ENCODE results near the gene PPP3CA. TPM values are rescaled to one million over a fixed set of nuclear protein-coding genes. Genes with fewer than 3 reads are reported as not detected.
A peak's percentile ranks its signal among the peaks of the same experiment; 100 is the strongest.

Gene PPP3CA
- total RNA-seq, 1 donor from 2014 or later: 29.9 TPM

DNA sequence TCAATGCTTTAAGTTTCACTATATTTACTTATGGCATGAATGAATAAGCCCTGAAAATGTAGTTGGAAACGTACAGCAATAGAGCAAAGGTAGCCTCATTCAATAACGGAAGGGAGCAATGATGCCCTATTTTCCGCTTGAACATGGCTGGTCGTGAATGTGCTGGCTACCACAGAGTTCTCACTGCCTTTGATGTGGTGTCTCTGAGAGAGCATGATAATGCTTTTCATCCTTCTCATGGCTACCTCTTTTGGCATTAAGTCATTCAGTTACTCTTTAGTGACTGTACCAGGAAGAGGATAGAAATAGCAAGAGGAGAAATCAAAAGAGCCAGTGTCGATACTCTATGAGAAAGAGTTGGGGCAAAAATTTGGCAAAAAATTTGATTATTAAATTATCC is 308.0 kb downstream of the PPP3CA start:
- no peaks in the 10 kb centered on the region for H3K9me3 Mint-ChIP-seq (ENCODE audit: unreplicated experiment)
- no peak overlapping the region for H3K27ac Mint-ChIP-seq (ENCODE audit: unreplicated experiment)
- H3K36me3 Mint-ChIP-seq (ENCODE audit: unreplicated experiment): no peaks in the 10 kb centered on the region
- no peak overlapping the region for H3K4me3 Mint-ChIP-seq (ENCODE audit: unreplicated experiment)
- DNase-seq: no peak
- peaks cover 6% of the 10 kb centered on the region for H3K4me1 Mint-ChIP-seq (ENCODE audit: low read depth, unreplicated experiment)
- no peaks in the 10 kb centered on the region for H3K27me3 Mint-ChIP-seq (ENCODE audit: unreplicated experiment)
- TF ChIP-seq, protein P1, sequence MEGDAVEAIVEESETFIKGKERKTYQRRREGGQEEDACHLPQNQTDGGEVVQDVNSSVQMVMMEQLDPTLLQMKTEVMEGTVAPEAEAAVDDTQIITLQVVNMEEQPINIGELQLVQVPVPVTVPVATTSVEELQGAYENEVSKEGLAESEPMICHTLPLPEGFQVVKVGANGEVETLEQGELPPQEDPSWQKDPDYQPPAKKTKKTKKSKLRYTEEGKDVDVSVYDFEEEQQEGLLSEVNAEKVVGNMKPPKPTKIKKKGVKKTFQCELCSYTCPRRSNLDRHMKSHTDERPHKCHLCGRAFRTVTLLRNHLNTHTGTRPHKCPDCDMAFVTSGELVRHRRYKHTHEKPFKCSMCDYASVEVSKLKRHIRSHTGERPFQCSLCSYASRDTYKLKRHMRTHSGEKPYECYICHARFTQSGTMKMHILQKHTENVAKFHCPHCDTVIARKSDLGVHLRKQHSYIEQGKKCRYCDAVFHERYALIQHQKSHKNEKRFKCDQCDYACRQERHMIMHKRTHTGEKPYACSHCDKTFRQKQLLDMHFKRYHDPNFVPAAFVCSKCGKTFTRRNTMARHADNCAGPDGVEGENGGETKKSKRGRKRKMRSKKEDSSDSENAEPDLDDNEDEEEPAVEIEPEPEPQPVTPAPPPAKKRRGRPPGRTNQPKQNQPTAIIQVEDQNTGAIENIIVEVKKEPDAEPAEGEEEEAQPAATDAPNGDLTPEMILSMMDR (IDR thresholded peaks at IDR 0.05; ENCODE audit: partially characterized antibody, unreplicated experiment): no peak

DNA sequence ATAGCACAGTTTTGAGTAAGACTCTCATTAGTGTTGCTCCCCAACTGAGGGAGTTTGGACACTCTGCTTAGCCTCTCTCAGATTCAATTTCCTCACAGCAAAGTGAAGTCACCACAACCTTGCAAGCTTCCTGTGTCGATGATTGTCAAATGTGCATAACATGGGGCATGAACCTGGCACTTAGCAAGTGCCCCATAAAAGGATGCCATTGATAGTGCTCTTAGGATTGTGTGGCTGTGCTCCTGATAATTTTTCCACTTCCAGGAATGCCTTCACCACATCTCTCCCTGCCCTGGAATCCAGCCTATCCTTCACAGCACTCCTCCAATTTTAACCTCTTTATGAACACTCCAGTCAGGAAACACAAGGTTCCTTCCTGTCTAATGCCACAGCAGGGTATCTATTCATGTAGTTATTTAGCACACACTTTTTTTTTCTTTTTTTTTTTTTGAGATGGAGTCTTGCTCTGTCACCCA is 309.4 kb downstream of the PPP3CA start:
- Mint-ChIP-seq H3K27ac (ENCODE audit: unreplicated experiment) (no peak overlapping the region), H3K9me3 (ENCODE audit: unreplicated experiment) (peaks cover 3% of the 10 kb centered on the region), H3K4me1 (ENCODE audit: low read depth, unreplicated experiment) (peaks cover 6% of the 10 kb centered on the region), H3K4me3 (ENCODE audit: unreplicated experiment) (no peak overlapping the region), H3K27me3 (ENCODE audit: unreplicated experiment) (no peaks in the 10 kb centered on the region), H3K36me3 (ENCODE audit: unreplicated experiment) (no peaks in the 10 kb centered on the region)
- TF ChIP-seq, protein P1 (IDR thresholded peaks at IDR 0.05; ENCODE audit: partially characterized antibody, unreplicated experiment): no peak
- DNase-seq: no peak

DNA sequence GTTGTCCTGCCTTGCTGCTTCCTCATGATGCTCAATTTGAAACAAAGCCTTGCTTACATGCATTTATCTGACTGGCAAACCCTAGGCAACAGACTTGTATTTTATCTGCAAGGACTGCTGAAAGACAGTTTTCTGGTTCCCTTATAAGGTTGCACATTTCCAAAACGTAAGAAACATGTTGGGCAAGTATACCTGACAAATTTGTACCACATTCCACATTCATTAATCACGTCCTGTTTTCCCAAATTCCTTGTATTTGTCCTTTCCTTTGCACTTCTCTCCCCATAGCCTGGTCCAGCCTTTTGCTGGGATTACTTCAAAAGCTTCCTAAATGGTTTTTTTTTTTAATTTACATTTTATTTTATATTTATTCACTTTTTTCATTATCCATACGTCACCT is 310.1 kb downstream of the PPP3CA start:
- Mint-ChIP-seq H3K36me3 (ENCODE audit: unreplicated experiment) (no peaks in the 10 kb centered on the region), H3K4me1 (ENCODE audit: low read depth, unreplicated experiment) (peaks cover 1% of the 10 kb centered on the region), H3K27me3 (ENCODE audit: unreplicated experiment) (no peaks in the 10 kb centered on the region), H3K9me3 (ENCODE audit: unreplicated experiment) (peaks cover 3% of the 10 kb centered on the region), H3K4me3 (ENCODE audit: unreplicated experiment) (no peak overlapping the region), H3K27ac (ENCODE audit: unreplicated experiment) (no peak overlapping the region)
- TF ChIP-seq, protein P1 (IDR thresholded peaks at IDR 0.05; ENCODE audit: partially characterized antibody, unreplicated experiment): no peak
- no peak for DNase-seq

DNA sequence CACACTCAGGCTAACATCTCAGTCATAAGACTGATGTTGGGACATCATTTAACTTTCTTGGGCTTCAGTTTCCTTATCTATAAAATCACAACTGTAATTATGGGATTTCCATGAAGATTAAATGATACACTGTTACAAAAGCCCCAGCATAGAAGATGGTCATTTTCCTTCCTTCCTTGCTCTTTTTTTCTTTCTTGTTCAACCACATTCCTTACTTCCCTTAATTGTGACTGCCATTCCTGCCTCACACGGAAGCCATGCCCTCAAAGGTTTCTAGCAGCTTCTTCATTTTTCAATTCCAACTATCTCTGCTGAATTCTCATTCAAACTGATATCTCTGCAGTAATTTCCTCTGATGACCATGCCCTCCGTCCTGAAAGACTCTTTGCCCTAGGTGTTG is 311.8 kb downstream of the PPP3CA start:
- H3K9me3 Mint-ChIP-seq (ENCODE audit: unreplicated experiment): peaks cover 3% of the 10 kb centered on the region
- no peaks in the 10 kb centered on the region for H3K4me1 Mint-ChIP-seq (ENCODE audit: low read depth, unreplicated experiment)
- no peak overlapping the region for H3K27ac Mint-ChIP-seq (ENCODE audit: unreplicated experiment)
- no peak for DNase-seq
- no peak overlapping the region for H3K4me3 Mint-ChIP-seq (ENCODE audit: unreplicated experiment)
- no peaks in the 10 kb centered on the region for H3K36me3 Mint-ChIP-seq (ENCODE audit: unreplicated experiment)
- TF ChIP-seq, protein P1 (IDR thresholded peaks at IDR 0.05; ENCODE audit: partially characterized antibody, unreplicated experiment): no peak
- no peaks in the 10 kb centered on the region for H3K27me3 Mint-ChIP-seq (ENCODE audit: unreplicated experiment)

DNA sequence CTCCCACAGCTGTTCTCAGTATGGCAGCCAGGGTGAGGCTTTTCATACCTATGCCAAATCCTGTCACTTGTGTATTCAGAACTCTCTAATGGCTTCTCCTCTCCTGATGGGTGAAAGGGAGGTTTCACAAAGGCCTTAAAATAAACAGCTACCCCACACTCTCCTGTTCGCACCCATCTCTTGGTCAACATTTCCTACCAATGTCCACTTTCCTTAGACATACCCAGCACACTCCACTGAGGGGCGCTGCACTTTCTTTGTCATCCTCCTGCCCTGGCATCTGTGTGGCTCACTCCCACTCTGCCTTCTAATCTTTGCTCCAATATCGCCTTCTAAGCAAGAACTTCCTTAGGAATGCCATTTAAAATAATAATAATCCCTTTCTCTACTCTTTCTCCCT is 313.3 kb downstream of the PPP3CA start:
- Mint-ChIP-seq H3K9me3 (ENCODE audit: unreplicated experiment) (peaks cover 3% of the 10 kb centered on the region), H3K27ac (ENCODE audit: unreplicated experiment) (no peak overlapping the region), H3K4me3 (ENCODE audit: unreplicated experiment) (no peak overlapping the region), H3K27me3 (ENCODE audit: unreplicated experiment) (no peaks in the 10 kb centered on the region), H3K36me3 (ENCODE audit: unreplicated experiment) (no peaks in the 10 kb centered on the region), H3K4me1 (ENCODE audit: low read depth, unreplicated experiment) (no peaks in the 10 kb centered on the region)
- no peak for DNase-seq
- TF ChIP-seq, protein P1 (IDR thresholded peaks at IDR 0.05; ENCODE audit: partially characterized antibody, unreplicated experiment): peak; percentile 12

Data from glutamatergic neuron (in vitro differentiated cells).